ENCODE results near the gene SCOC.

- TF ChIP-seq CTCF (conservative IDR thresholded peaks at IDR 0.05; ENCODE audit: low read length) (no peak), EZH2phosphoT487 (IDR thresholded peaks at IDR 0.05; ENCODE audit: borderline replicate concordance, low read depth, low read length) (no peak)
These were observed 19.7 kb upstream of the SCOC start for GRCh38 chr4:140353786-140354185.

Measured in OCI-LY7 (cell line).